ENCODE results near the gene PHLDB1.

DNA sequence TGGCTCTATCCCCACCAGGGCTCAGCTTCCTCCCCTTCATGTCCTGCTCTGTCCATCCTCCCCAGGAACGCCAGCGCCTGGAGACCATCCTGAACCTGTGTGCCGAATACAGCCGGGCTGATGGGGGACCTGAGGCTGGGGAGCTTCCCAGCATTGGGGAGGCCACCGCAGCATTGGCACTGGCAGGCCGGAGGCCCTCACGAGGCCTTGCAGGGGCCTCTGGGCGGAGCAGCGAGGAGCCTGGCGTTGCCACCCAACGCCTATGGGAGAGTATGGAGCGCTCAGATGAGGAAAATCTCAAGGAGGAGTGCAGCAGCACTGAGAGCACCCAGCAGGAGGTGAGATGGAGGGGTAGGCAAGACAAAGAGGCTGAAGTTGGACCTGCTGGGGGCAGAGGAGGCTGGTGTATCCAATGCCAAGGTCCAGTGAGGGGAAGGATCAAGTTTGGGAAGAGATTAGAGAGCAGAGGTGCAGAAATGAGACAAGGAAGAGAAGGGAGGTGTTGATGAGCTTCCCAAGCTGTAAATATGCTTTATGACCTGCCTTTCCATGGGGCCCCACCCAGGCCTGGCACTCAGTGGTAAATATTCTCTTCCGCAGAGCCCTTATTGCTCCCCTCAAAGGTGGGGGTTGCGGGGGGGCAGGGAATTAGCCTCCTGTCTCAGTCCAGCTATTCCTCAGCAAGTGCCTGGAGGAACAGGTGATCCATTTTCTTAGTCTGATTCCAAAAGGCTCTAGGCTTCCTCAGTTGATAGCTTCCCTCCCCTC, 23.9 kb downstream of the PHLDB1 start:
- TF ChIP-seq CTCF (IDR thresholded peaks at IDR 0.05; ENCODE audit: control extremely low read depth in 1 of 3, insufficient read depth in 1 of 3, low read depth in 1 of 3, low read length in 3 of 3) (no peak), SIX5 (IDR thresholded peaks at IDR 0.05; ENCODE audit: low read depth, low read length) (no peak), EP300 (IDR thresholded peaks at IDR 0.05; ENCODE audit: borderline replicate concordance in 1 of 2, low read depth in 2 of 2, low read length in 2 of 2) (no peak)

Data from H1 (cell line).